Choroid plexus epithelial cell (primary cell): Measurements from ENCODE around the gene EXOC4.

Source experiments
- DNase-seq: peaks from one replicate; pipeline ENCODE4 v3.0.0-alpha.2; 2010; ENCODE audit warnings: low read depth
- H3K4me3 ChIP-seq: 2 replicates; pipeline ENCODE4 v1.5.1; 2011; ENCODE audit warnings: low read depth, mild to moderate bottlenecking, control low read depth, low read length, moderate library complexity
- TF ChIP-seq, protein P1 (sequence below): conservative IDR thresholded peaks from 2 replicates; pipeline ENCODE4 v1.5.1; 2011; ENCODE audit warnings: low read depth, mild to moderate bottlenecking, control low read depth, inconsistent platforms, low read length, moderate library complexity

The EXOC4 gene

DNA sequence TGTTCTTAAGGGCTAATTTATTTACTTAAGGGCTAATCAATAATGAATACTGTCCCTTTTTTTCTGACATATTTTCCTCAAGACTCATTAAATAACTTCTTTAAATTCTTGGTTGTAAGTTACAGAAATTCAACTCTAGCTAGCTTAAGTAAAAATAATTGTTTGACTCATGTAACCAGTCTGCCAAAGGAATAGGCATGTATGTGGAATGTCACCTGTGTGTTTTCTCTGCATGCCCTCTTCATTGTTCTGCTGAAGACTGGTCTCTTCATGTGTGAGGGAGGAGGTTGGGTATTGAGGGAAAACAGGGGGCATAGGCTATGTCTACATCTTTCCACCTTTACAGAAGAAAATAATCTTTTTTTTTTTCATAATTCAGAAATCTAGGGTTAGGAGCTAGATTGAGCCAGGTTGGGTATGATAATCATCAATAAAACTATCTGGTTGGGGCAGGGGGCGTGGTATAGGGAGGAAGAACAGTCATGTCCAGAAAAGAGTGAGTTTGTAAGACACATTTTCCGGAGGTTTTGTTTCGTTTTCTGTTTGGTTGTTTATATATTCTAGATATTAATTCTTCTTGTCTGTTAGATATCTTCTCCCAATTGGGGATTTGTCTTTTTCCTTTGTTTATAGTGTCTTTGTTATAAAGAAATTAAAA is 37.9 kb downstream of the EXOC4 start:
- DNase-seq, result no peak
- TF ChIP-seq, protein P1, sequence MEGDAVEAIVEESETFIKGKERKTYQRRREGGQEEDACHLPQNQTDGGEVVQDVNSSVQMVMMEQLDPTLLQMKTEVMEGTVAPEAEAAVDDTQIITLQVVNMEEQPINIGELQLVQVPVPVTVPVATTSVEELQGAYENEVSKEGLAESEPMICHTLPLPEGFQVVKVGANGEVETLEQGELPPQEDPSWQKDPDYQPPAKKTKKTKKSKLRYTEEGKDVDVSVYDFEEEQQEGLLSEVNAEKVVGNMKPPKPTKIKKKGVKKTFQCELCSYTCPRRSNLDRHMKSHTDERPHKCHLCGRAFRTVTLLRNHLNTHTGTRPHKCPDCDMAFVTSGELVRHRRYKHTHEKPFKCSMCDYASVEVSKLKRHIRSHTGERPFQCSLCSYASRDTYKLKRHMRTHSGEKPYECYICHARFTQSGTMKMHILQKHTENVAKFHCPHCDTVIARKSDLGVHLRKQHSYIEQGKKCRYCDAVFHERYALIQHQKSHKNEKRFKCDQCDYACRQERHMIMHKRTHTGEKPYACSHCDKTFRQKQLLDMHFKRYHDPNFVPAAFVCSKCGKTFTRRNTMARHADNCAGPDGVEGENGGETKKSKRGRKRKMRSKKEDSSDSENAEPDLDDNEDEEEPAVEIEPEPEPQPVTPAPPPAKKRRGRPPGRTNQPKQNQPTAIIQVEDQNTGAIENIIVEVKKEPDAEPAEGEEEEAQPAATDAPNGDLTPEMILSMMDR, result no peak
- no peak overlapping the region for H3K4me3 ChIP-seq

DNA sequence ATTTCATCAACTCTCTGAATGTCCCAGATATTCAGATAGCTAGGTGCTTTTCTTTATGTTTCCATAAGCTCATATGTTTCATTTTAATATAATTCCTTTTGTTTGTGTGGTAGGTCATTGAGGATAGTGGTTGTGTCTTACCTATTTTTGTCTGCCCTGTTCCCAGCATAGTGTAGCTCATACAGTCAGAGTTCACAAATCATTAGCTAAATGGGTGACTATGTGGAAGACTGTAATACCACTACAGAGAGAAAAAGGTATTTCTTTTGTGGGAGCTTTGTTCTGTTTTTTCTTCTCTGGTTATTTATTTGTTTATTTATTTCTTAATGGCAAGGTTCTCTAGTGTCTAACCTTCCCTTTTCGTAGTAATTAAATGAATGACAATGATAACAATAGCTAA is 39.8 kb downstream of the EXOC4 start:
- TF ChIP-seq, protein P1, result no peak
- H3K4me3 ChIP-seq, result no peak overlapping the region
- DNase-seq, result no peak

DNA sequence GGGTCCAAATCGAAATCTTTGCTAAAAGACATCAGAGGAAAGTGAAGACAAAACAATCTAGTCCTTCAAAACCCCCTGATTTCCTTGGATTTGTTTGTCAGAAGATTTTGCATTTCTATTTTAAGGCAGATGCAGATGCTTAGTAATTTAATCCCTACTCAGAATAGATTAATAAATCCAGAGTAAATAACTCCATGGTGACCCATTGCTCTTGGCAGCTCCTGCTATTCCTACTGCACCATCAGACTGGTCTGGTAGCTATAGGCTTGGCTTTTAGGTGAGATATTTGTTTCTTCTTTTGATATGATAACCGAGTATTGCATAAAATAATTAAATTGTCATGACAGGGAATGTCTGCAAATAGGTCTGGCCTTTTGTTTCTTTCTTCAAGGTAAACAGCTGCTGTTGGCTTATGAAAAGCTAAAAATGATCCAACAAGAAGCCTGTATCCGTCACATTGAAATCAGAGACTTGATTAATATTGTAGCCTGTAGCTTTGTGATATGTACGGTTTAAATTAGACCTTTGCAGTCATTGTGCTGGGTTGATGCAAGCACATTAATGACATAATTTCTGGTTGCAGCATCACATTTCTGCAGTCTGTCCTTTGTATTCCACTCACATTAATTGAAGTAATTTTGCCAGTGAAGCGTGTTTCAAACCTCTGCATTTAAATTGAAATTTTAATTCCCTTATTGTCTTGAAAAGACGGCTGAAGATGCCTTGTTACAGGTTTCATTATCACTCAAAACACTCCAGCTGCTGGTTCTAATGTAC is 40.7 kb downstream of the EXOC4 start:
- TF ChIP-seq, protein P1, result no peak
- no peak overlapping the region for H3K4me3 ChIP-seq
- DNase-seq, result no peak

DNA sequence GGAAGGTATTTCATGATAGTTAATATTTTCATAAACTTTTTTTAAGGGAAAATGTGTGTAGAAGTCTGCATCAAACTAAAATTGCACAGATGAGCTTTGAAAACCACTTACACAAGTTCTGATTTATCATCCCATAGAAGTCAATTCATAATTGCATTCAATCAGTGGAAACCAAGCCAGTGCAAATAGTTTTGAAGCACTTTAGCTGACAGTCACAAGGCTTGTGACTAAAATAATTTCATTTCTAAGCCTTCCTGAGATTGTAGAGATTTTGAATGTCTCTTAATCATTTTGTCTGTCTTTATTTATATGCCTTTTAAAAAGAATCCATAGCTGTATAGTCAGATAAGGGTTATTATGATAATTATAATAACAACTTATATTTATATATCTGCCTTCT is 41.4 kb downstream of the EXOC4 start:
- H3K4me3 ChIP-seq, result no peak overlapping the region
- TF ChIP-seq, protein P1, result no peak
- no peak for DNase-seq

DNA sequence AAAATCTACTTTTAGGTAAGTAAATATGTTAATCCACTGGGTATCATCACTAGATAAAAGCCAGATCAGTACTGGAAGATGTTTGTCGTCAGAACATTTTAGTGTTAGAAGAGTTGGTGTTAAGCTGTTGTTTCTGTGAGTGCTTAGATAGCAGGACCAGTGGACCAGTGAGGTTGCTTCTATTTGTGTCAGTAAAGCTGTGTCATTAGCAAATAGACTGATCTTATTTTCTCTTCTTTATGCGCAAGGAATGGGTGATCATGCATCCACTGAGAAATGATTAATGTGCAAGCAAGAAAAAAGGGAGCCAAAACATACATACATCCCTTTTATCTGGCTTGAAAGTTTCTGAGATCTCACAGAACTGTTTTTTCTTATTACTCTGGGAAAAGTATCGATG is 42.6 kb downstream of the EXOC4 start:
- TF ChIP-seq, protein P1, result no peak
- no peak for DNase-seq
- H3K4me3 ChIP-seq, result no peak overlapping the region

DNA sequence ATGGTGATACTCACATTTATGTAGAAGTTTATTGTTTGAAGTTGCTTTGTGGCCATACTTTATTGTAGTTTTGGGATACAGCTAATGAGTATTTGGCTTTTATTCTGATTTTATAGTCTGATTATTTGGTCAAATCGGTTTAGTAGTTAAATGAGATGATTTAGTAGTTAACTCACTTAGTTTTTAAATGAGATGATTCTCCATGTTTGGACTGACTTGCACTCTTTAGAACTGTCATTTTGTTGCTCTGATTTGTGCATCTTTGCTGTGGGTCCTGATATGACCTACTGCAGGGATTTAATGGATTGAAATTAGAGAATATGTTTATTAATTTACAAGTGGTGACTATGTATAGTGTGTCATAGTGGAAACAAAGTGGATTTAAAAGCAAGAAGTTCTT is 44.2 kb downstream of the EXOC4 start:
- no peak overlapping the region for H3K4me3 ChIP-seq
- no peak for DNase-seq
- TF ChIP-seq, protein P1, result no peak

DNA sequence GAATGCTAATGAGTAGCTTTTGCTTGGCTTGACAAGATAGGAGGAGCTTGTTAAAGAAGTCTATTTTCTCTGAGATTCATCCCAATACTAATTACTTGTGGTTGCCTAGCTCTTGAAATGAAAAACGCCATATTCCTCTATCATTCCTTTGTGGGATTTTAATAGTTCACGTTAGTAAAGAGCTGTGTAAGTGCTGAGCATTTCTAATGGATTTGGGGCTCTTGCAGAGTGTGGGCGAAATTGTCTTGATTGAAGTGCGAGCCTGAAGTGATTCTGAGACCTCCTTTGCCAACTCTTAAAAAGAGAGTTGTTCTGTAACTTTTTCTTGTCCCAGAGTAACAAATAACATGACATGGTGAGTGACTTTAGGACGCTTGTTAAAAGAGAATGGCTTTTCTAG is 45.2 kb downstream of the EXOC4 start:
- no peak for DNase-seq
- TF ChIP-seq, protein P1, result no peak
- H3K4me3 ChIP-seq, result no peak overlapping the region
